Endothelial cell (in vitro differentiated cells): ENCODE data around the gene ADGRA1. TPM values are rescaled to one million over a fixed set of nuclear protein-coding genes. Genes with fewer than 3 reads are reported as not detected.

Experiments used
- DNase-seq: peaks from one replicate; pipeline ENCODE4 v3.0.0; 2021; ENCODE audit warnings: low spot score
- H3K27ac Mint-ChIP-seq: one replicate; pipeline ENCODE4 v1.8.0; 2021; ENCODE audit warnings: mixed read lengths, inconsistent platforms; ENCODE audit not compliant: unreplicated experiment
- H3K27me3 Mint-ChIP-seq: one replicate; pipeline ENCODE4 v1.8.0; 2021; ENCODE audit warnings: mild to moderate bottlenecking, moderate library complexity, mixed read lengths, inconsistent platforms; ENCODE audit not compliant: unreplicated experiment
- H3K36me3 Mint-ChIP-seq: one replicate; pipeline ENCODE4 v1.8.0; 2021; ENCODE audit warnings: mild to moderate bottlenecking, low read depth, mixed read lengths, inconsistent platforms; ENCODE audit not compliant: unreplicated experiment
- H3K4me1 Mint-ChIP-seq: one replicate; pipeline ENCODE4 v1.8.0; 2021; ENCODE audit warnings: mild to moderate bottlenecking, mixed read lengths, inconsistent platforms; ENCODE audit not compliant: unreplicated experiment
- H3K4me3 Mint-ChIP-seq: one replicate; pipeline ENCODE4 v1.8.0; 2021; ENCODE audit warnings: mild to moderate bottlenecking, mixed read lengths, inconsistent platforms; ENCODE audit not compliant: unreplicated experiment
- H3K9me3 Mint-ChIP-seq: one replicate; pipeline ENCODE4 v1.8.0; 2021; ENCODE audit warnings: mixed read lengths, inconsistent platforms; ENCODE audit not compliant: unreplicated experiment
- CTCF ChIP-seq: fragments of 200-600 bp; sonication (generic); IDR thresholded peaks from one replicate; pipeline ENCODE4 v1.5.0; 2021; ENCODE audit warnings: antibody characterized with exemption; ENCODE audit not compliant: unreplicated experiment
- total RNA-seq: library from RNA; stranded (reverse); fragmentation: NEBNext Ultra II Directional; extraction: Animal tissue kit (Norgen Biotek cat#: 25700); gene quantifications from one replicate; pipeline ENCODE4 v1.2.1, GENCODE V29; 2021; ENCODE audit not compliant: unreplicated experiment

The ADGRA1 gene
- total RNA-seq, 1 donor from 2014 or later = not detected

GRCh38 chr10:133156674-133157579, 69.2 kb downstream of the ADGRA1 start:
- H3K4me1 Mint-ChIP-seq = no peaks in the 10 kb centered on the region
- no peak overlapping the region for H3K27ac Mint-ChIP-seq
- DNase-seq = no peak
- H3K27me3 Mint-ChIP-seq = no peaks in the 10 kb centered on the region
- H3K36me3 Mint-ChIP-seq = no peaks in the 10 kb centered on the region
- no peaks in the 10 kb centered on the region for H3K9me3 Mint-ChIP-seq
- no peak overlapping the region for H3K4me3 Mint-ChIP-seq
- no peak for TF ChIP-seq CTCF

GRCh38 chr10:133157662-133158436, 70.1 kb downstream of the ADGRA1 start:
- TF ChIP-seq CTCF = no peak
- Mint-ChIP-seq H3K4me3 (no peak overlapping the region), H3K36me3 (no peaks in the 10 kb centered on the region), H3K9me3 (no peaks in the 10 kb centered on the region), H3K27ac (no peak overlapping the region), H3K4me1 (no peaks in the 10 kb centered on the region), H3K27me3 (peaks cover 2% of the 10 kb centered on the region)
- no peak for DNase-seq

- no peak for DNase-seq
- no peaks in the 10 kb centered on the region for H3K9me3 Mint-ChIP-seq
- no peak overlapping the region for H3K4me3 Mint-ChIP-seq
- TF ChIP-seq CTCF = no peak
- peaks cover 3% of the 10 kb centered on the region for H3K27me3 Mint-ChIP-seq
- no peaks in the 10 kb centered on the region for H3K36me3 Mint-ChIP-seq
- no peaks in the 10 kb centered on the region for H3K4me1 Mint-ChIP-seq
- H3K27ac Mint-ChIP-seq = no peak overlapping the region
Measured at GRCh38 chr10:133158437-133158755, 70.7 kb downstream of the ADGRA1 start.

- Mint-ChIP-seq H3K4me1 (no peaks in the 10 kb centered on the region), H3K27ac (no peak overlapping the region), H3K9me3 (no peaks in the 10 kb centered on the region), H3K4me3 (no peak overlapping the region), H3K27me3 (peaks cover 3% of the 10 kb centered on the region), H3K36me3 (no peaks in the 10 kb centered on the region)
- DNase-seq = no peak
- no peak for TF ChIP-seq CTCF
Measured at GRCh38 chr10:133158756-133159610, 71.3 kb downstream of the ADGRA1 start.
